ENCODE measurements around the gene TSTD1.
"Not testable (repeated sequence)": the region's sequence is repeated elsewhere in the genome, so short reads cannot be mapped to it uniquely, and the experiment has no call there.

TSTD1 gene

GRCh38 chr1:161033751-161034150 is 5.0 kb downstream of the TSTD1 start:
- no peak for DNase-seq

- DNase-seq = no peak
Observed at GRCh38 chr1:161032409-161032808, 6.4 kb downstream of the TSTD1 start.

DNA sequence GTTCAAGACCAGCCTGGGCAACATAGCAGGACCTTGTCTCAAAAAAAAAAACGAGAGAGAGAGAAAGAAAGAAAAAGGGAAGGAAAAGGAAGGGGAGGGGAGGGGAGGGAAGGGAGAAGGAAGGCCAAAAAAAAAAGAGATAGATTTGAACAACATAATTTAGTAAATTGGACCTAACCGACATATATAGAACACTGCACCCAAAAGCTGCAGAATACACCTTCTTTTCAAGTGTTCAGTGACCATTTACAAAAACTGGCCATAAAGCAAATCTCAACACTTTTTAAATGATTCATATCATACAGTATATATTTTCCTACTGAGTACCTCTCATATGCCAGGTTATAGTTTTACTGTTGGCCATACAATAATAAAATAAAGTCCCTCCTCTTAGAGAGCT is 6.9 kb downstream of the TSTD1 start:
- DNase-seq = no peak

- not testable (repeated sequence) for DNase-seq
Observed at GRCh38 chr1:161029466-161029865, 9.3 kb downstream of the TSTD1 start.

GRCh38 chr1:161026954-161027353 is 11.8 kb downstream of the TSTD1 start:
- not testable (repeated sequence) for DNase-seq

DNA sequence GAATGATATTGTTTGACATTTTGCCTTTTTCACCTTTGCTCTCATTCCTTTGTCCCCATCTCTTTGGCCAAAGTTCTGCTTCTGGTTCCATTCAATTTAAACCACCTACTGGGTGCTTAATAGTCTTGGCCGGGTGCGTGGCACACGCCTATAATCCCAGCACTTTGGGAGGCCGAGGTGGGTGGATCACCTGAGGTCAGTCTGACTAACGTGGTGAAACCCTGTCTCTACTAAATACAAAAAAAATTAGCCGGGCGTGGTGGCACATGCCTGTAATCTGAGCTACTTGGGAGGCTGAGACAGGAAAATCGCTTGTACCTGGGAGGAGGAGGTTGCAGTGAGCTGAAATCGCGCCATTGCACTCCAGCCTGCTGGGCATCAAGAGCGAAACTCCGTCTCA is 16.3 kb downstream of the TSTD1 start:
- not testable (repeated sequence) for DNase-seq

GRCh38 chr1:161021970-161022353 is 16.8 kb downstream of the TSTD1 start:
- DNase-seq = no peak

DNA sequence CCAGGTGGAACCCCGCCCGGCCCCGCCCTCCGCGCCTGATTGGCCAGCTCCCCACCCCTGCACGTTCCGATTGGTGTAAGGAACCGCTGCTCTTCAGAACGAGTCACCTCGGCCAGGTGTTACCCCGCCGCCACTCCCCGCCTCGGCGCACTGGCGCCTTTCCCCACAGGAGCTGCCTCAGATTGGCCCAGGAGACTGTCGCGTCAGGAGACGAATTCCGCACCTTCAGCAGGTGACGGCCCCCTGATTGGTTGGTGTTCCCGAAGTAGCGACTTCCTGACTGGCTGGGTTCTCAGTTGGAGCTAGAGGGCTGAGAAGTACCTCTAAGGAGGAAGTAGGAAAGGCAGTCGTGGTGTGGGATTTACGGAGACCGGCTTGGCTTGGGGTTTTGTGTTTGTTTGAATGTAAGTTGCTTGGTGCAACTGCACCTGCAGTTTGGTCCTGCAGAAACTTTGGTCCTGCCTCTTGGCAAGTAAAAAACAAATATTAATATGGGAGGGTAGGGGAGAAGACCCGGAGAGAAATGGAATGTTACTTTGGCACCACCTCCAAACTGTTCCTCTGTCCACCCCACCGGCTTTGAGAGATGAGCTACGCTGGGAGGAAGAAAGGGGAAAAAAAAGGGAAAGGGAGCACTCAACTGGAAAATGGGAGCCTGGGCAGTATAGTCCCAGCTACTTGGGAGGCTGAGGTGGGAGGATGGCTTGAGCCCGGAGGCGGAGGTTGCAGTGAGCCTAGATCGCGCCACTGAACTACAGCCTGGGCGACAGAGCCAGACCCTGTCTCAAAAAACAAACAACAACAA is 17.4 kb downstream of the TSTD1 start:
- DNase-seq = peak; percentile 98

DNA sequence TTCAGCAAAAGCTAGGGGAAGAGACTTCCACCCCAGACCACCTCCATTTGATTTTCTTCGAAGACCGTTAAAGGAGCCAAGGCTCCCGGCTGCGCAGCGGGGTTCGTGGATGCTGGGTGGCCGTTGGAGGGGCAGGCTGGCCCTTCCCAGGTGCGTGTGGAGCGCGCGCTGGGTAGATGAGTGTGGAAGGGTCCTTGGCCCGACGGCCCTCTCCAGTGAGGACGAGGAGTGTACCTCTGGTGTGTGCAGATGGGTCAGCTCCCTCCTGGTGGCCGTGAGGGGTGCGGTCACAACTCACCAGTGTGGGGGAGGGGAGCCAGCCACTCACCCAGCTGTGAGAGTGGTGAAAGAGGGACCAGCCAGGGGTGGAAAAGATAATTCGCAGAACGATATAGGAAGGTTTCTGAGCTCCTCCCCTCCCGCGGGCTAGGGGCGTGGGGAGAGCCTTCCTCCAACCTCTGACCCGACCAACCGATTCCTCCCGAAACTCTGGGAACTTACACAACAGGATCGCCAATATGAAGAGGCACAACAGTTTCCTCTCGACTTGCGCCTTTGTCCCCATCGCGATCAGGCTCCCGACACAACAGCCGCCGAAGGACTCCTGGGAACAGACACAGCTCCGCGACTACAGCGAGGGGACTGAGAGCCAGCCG is 18.1 kb downstream of the TSTD1 start, which contains the start of gene F11R:
Gene F11R, minus strand, starts transcription at position 644 of the 656 bp plus-strand sequence. Its CDS starts 79 bp downstream, at position 565.
- no peak for DNase-seq

GRCh38 chr1:161019751-161020495 is 18.8 kb downstream of the TSTD1 start:
- peak; percentile 22 for DNase-seq

- not testable (repeated sequence) for DNase-seq
Observed at GRCh38 chr1:161019111-161019660, 19.6 kb downstream of the TSTD1 start.

GRCh38 chr1:161018631-161018930 is 20.2 kb downstream of the TSTD1 start:
- DNase-seq = no peak

DNA sequence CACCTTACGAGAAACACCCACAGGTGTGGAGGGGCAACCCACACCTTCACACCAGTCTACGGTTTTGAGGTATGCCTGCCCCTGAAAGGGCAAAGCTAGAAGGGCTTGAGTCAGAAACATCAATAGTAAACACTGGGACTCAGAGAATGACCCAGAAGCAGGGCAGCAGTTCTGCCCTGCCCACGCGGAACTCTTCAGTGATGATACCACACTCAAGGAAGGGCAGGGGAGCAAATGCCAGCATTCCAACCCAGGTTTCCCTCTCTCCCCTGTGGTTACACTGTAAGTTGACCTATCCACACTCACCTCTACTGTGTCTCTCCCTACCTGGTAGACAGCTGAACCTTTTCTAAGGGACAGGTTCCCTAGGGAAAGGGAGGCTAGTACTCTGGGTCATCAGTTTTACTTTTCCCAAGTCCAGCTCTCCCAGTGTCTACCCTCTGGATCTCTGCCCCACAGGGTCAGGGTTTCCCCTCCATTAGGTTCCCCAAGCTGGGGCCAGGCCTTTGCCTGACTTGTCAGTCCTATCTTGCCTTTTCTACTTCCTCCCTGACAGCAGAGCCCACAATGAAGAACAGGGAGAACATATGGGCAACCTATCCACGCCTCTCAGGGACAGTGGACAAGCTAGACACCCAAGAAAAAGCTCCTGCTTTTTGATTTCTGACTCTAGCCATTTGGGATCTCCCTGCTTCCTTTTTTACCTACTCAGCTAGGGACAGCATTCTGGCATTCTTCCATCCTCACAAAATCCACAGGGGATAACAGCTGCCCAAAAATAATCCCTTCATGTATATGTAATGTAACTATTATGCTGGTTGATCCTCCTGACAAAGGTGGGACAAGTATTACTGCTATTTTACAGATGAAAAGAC is 20.8 kb downstream of the TSTD1 start:
- DNase-seq = no peak

DNA sequence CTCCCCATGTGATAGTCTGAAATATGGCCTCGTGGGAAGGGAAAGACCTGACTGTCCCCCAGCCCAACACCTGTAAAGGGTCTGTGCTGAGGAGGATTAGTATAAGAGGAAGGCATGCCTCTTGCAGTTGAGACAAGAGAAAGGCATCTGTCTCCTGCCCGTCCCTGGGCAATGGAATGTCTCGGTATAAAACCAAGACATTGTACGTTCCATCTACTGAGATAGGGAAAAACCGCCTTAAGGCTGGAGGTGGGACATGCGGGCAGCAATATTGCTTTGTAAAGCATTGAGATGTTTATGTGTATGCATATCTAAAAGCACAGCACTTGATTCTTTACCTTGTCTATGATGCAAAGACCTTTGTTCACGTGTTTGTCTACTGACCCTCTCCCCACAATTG is 21.6 kb downstream of the TSTD1 start:
- DNase-seq = not testable (repeated sequence)

DNA sequence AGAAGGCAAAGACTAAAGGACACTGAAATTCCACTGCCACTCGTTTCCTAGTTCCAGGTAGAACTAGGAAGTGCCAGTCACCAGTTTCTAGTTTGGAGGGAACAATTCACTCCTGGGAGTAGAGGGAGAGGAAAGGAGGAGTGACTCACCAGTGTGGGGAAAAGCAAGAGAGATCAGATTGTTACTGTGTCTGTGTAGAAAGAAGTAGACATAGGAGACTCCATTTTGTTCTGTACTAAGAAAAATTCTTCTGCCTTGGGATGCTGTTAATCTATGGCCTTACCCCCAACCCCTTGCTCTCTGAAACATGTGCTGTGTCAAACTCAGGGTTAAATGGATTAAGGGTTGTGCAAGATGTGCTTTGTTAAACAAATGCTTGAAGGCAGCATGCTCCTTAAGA is 22.1 kb downstream of the TSTD1 start:
- DNase-seq = not testable (repeated sequence)

DNA sequence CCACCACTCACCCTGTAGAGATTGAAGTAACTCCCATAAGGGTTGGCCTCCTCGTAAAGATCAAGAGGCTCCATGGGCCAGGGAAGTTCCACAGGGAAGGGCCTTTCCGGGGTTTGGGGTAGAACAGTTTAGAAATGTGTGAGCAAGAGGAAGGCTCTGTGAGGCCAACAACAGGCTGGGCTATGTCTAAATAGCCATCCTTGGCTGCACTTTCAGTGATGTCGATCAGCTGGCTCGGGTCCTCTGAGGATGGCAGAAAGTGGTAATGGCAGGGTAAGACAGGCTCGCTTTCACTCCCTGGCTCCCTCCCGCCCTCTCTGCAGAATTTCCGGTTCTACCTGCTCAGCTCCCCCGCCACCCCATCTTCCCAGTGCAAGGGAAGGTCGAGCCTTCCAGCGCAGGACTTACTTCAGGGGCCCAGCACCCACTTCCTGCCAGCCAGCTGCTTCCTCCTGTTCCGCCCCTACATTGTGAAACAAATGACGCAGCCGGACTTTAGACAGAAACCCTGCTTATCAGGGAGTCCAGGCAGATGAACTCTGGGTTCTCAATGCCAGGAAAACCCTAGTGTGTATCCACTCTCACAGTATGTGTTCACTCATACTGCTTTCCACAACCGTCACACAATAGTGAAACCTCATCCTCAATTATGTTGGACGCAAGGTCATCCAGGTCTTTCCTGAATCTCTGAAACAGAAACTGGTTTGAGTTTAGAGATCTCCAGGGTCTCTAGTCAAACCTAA is 25.1 kb downstream of the TSTD1 start:
- no peak for DNase-seq

GRCh38 chr1:161013131-161013487 is 25.7 kb downstream of the TSTD1 start:
- DNase-seq = no peak

DNA sequence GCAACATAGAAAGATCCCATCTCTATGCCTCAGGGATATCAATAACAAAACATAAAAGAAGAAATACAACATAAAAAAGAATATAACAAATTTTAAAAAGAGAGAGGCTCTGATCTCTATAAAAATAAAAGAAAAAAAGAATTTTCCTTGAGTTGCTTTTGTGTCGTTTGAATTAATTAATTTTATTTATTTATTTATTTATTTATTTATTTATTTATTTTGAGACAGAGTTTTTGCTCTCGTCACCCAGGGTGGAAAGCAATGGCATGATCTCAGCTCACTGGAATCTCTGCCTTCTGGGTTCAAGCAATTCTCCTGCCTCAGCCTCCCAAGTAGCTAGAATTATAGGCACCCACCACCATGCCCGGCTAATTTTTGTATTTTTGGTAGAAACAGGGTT is 26.3 kb downstream of the TSTD1 start:
- no peak for DNase-seq

- DNase-seq = no peak
Observed at GRCh38 chr1:161009602-161010211, 29.1 kb downstream of the TSTD1 start.

DNA sequence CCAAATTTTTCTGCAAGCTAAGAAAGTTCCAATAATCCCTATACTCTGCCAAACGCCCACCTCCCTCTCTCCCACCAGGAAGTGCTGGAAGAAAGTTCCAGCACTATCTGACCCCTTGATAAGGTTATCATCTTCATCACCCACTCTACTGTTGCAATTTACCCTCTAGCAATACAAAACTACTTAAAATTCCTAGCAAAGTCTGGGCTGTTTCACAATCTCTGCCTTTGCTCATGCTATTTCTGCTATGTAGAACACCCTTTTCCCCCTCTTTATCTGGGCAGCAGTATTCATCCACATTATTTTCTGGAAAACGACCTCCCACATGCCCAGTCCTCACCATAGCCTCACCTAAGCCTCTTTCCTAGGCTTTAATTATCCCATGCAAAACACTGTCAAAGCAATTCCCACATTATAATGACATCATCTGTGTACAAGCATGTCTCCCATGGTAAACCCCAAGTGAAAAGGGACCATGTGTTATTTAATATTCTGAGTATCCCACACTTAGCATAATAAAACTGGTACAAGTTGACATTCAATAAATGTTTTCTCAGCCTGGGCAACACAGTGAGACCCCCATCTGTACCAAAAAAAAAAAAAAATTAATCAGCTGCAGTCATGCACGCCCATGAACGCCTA is 29.8 kb downstream of the TSTD1 start:
- DNase-seq = no peak

DNA sequence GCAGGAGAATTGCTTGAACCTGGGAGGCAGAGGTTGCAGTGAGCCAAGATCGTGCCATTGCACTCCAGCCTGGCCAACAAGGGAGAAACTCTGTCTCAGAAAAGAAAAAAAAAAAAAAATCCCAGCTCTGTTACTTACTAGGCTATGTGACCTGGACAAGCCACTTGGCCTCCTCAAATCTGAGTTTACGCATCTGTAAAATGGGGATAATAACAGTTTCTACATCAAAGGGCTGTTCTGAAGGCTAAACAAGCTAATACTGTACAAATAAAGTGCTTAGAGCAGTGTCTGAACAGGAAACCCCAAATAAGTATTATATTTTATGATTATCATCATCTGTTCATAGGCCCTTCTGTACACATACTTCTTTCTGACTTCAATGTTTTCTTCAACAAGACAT is 31.4 kb downstream of the TSTD1 start:
- no peak for DNase-seq

Measured in NCI-H2107 (cell line).